Esophagus squamous epithelium (tissue), 4 donors: ENCODE measurements around the gene KCNJ9.

Experiments
- POLR2A ChIP-seq, 4 donors: fragments of 450-650 bp; IDR thresholded peaks; one replicate each; pipeline ENCODE4 v1.6.1; 2017; ENCODE audit warnings: antibody characterized with exemption in 4 of 4, mild to moderate bottlenecking in 4 of 4, moderate library complexity in 3 of 4
- TF ChIP-seq, protein P1 (sequence below), 6 experiments: fragments of 450-650 bp in 4 of 6; fragments of 200-600 bp in 2 of 6; sonication (generic) in 2 of 6; IDR thresholded peaks; one replicate each; pipeline ENCODE4 v1.5.1; 2016 to 2019; ENCODE audit warnings: antibody characterized with exemption in 6 of 6, mild to moderate bottlenecking in 4 of 6, moderate library complexity in 4 of 6

GRCh38 chr1:160069460-160070231, 11.7 kb upstream of the KCNJ9 start, which contains the start of gene KCNJ10:
- TF ChIP-seq, protein P1, sequence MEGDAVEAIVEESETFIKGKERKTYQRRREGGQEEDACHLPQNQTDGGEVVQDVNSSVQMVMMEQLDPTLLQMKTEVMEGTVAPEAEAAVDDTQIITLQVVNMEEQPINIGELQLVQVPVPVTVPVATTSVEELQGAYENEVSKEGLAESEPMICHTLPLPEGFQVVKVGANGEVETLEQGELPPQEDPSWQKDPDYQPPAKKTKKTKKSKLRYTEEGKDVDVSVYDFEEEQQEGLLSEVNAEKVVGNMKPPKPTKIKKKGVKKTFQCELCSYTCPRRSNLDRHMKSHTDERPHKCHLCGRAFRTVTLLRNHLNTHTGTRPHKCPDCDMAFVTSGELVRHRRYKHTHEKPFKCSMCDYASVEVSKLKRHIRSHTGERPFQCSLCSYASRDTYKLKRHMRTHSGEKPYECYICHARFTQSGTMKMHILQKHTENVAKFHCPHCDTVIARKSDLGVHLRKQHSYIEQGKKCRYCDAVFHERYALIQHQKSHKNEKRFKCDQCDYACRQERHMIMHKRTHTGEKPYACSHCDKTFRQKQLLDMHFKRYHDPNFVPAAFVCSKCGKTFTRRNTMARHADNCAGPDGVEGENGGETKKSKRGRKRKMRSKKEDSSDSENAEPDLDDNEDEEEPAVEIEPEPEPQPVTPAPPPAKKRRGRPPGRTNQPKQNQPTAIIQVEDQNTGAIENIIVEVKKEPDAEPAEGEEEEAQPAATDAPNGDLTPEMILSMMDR (IDR thresholded peaks at IDR 0.05) = no peak
- no peak for TF ChIP-seq POLR2A (IDR thresholded peaks at IDR 0.05)
